HCT116 (cell line): Measurements from ENCODE around the gene ESF1. TPM values are rescaled to one million over a fixed set of nuclear protein-coding genes. Genes with fewer than 3 reads are reported as not detected.

Experiments
- ATAC-seq: fragments of 200-7000 bp; cut with Tn5 transposase; 2 replicates; pipeline ENCODE4 v1.9.1; 2020; ENCODE audit warnings: mild to moderate bottlenecking, moderate library complexity
- BruUV-seq: library from RNA; stranded (reverse); fragments of 400-500 nt; replicated peaks from 2 replicates; lab custom pipeline; 2021; lab: Mats Ljungman, UMichigan
- CTCF ChIA-PET: fragments of 300-600 bp; sonication (Branson Sonifier 250); formaldehyde crosslinking; loops from one replicate; lab custom pipeline; 2021; ENCODE audit warnings: antibody characterized with exemption; lab: Charles Lee
- POLR2A ChIA-PET: fragments of 300-600, 350-600 bp; sonication (Branson Sonifier 250); formaldehyde crosslinking; loops from one replicate; lab custom pipeline; 2021; ENCODE audit warnings: antibody characterized with exemption; lab: Charles Lee
- RAD21 ChIA-PET, 2 experiments: fragments of 300-600 bp; sonication (Branson Sonifier 250); formaldehyde crosslinking; loops; one replicate each; lab custom pipeline; 2023; ENCODE audit warnings: low total read pairs in 2 of 2; ENCODE audit not compliant: uncharacterized antibody in 2 of 2, unreplicated experiment in 2 of 2, low non-redundant PET in 1 of 2; lab: Charles Lee
- DNase-seq: peaks from one replicate; pipeline ENCODE4 v3.0.0-alpha.2; 2010; ENCODE audit warnings: low read depth, low spot score
- H2AFZ ChIP-seq: fragments of 200-600 bp; shearing (Covaris generic), sonication (generic); 2 replicates; pipeline ENCODE4 v1.6.1; 2017; ENCODE audit warnings: low read depth, mixed run types, mixed read lengths, antibody characterized with exemption, low read length; ENCODE audit not compliant: poor library complexity, severe bottlenecking
- H3K27ac ChIP-seq: 2 replicates; pipeline ENCODE4 v1.5.1; 2012; ENCODE audit warnings: low read depth, low read length
- H3K27me3 ChIP-seq: fragments of 200-600 bp; sonication (generic); 2 replicates; pipeline ENCODE4 v1.6.1; 2016; ENCODE audit warnings: mixed run types, low read length, mixed read lengths; ENCODE audit not compliant: insufficient read depth
- H3K36me3 ChIP-seq, 2 experiments: fragments of 200-500 bp in 1 of 2; fragments of 200-600 bp in 1 of 2; sonication (Bioruptor generic) in 1 of 2; sonication (generic) in 1 of 2; 2 replicates each; pipeline versions ENCODE4 v1.5.1 to v1.6.1; 2014 to 2016; ENCODE audit warnings: low read length in 2 of 2, inconsistent platforms in 1 of 2, mixed read lengths in 1 of 2, mixed run types in 1 of 2; ENCODE audit not compliant: insufficient read depth in 2 of 2, control insufficient read depth in 1 of 2
- H3K4me1 ChIP-seq, 2 experiments: fragments of 200-600 bp in 1 of 2; sonication (generic) in 1 of 2; 2 replicates each; pipeline versions ENCODE4 v1.5.1 to v1.6.1; 2012 to 2017; ENCODE audit warnings: low read length in 2 of 2, inconsistent platforms in 1 of 2, mild to moderate bottlenecking in 1 of 2, mixed read lengths in 1 of 2, mixed run types in 1 of 2, moderate library complexity in 1 of 2; ENCODE audit not compliant: insufficient read depth in 2 of 2, control insufficient read depth in 1 of 2
- H3K4me2 ChIP-seq: fragments of 200-600 bp; sonication (generic); 2 replicates; pipeline ENCODE4 v1.6.1; 2017; ENCODE audit warnings: mixed run types, low read length, mixed read lengths
- H3K4me3 ChIP-seq, 2 experiments: fragments of 200-600 bp in 1 of 2; sonication (generic) in 1 of 2; replicated peaks in 1 of 2; 2 replicates each; pipeline ENCODE4 v1.5.1; 2011 to 2016; ENCODE audit warnings: low read length in 2 of 2, control low read depth in 1 of 2, low read depth in 1 of 2, mild to moderate bottlenecking in 1 of 2, mixed read lengths in 1 of 2, mixed run types in 1 of 2
- H3K79me2 ChIP-seq: fragments of 200-600 bp; sonication (generic); 2 replicates; pipeline ENCODE4 v1.6.1; 2017; ENCODE audit warnings: mild to moderate bottlenecking, mixed run types, low read length, moderate library complexity, mixed read lengths; ENCODE audit not compliant: insufficient read depth
- H3K9ac ChIP-seq: fragments of 200-600 bp; sonication (generic); 2 replicates; pipeline ENCODE4 v1.6.1; 2016; ENCODE audit warnings: low read length, mixed read lengths
- H3K9me2 ChIP-seq: fragments of 200-600 bp; sonication (generic), shearing (Covaris generic); 2 replicates; pipeline ENCODE4 v1.6.1; 2017; ENCODE audit warnings: mixed run types, mild to moderate bottlenecking, moderate library complexity; ENCODE audit not compliant: insufficient read depth
- H3K9me3 ChIP-seq, 2 experiments: fragments of 200-500 bp in 1 of 2; fragments of 200-600 bp in 1 of 2; sonication (Bioruptor generic) in 1 of 2; sonication (generic) in 1 of 2; 2 replicates each; pipeline ENCODE4 v1.6.1; 2014 to 2017; ENCODE audit warnings: low read length in 2 of 2, mixed read lengths in 2 of 2, inconsistent platforms in 1 of 2, low read depth in 1 of 2, mild to moderate bottlenecking in 1 of 2, mixed run types in 1 of 2, moderate library complexity in 1 of 2; ENCODE audit not compliant: control insufficient read depth in 1 of 2, insufficient read depth in 1 of 2
- H4K20me1 ChIP-seq: fragments of 200-600 bp; sonication (generic), shearing (Covaris generic); 2 replicates; pipeline ENCODE4 v1.6.1; 2017; ENCODE audit warnings: mixed run types, mild to moderate bottlenecking, moderate library complexity; ENCODE audit not compliant: insufficient read depth
- CBX3 ChIP-seq: IDR thresholded peaks from 2 replicates; pipeline ENCODE4 v1.6.1; 2012; ENCODE audit warnings: low read depth
- CEBPB ChIP-seq: IDR thresholded peaks from 2 replicates; pipeline ENCODE4 v1.6.1; 2012; ENCODE audit warnings: low read depth
- CTCF ChIP-seq, 3 experiments: fragments of 200-600 bp in 1 of 3; sonication (generic) in 1 of 3; IDR thresholded peaks in 2 of 3; conservative IDR thresholded peaks in 1 of 3; 2 replicates each; pipeline ENCODE4 v1.5.1; 2012 to 2017; ENCODE audit warnings: low read depth in 2 of 3, low read length in 2 of 3, antibody characterized with exemption in 1 of 3, borderline replicate concordance in 1 of 3, control low read depth in 1 of 3, mild to moderate bottlenecking in 1 of 3, mixed read lengths in 1 of 3, mixed run types in 1 of 3, moderate library complexity in 1 of 3; ENCODE audit not compliant: insufficient read depth in 1 of 3
- EZH2 ChIP-seq: fragments of 200-600 bp; sonication (generic); IDR thresholded peaks from 2 replicates; pipeline ENCODE4 v1.6.1; 2017; ENCODE audit warnings: antibody characterized with exemption, mixed run types
- FOSL1 ChIP-seq: IDR thresholded peaks from 2 replicates; pipeline ENCODE4 v1.6.1; 2012; ENCODE audit warnings: low read depth
- POLR2A ChIP-seq: IDR thresholded peaks from 2 replicates; pipeline ENCODE4 v1.7.0; 2011; ENCODE audit warnings: borderline replicate concordance; ENCODE audit not compliant: insufficient read depth, insufficient read length; ENCODE audit errors: extremely low read depth
- POLR2AphosphoS5 ChIP-seq: IDR thresholded peaks from 2 replicates; pipeline ENCODE4 v1.6.1; 2011; ENCODE audit warnings: mild to moderate bottlenecking, low read depth, low read length, moderate library complexity
- TCF7L2 ChIP-seq: IDR thresholded peaks from 2 replicates; pipeline ENCODE4 v1.7.0; 2011; ENCODE audit warnings: borderline replicate concordance, inconsistent platforms; ENCODE audit not compliant: insufficient read depth, insufficient read length; ENCODE audit errors: extremely low read depth
- YY1 ChIP-seq: IDR thresholded peaks from 2 replicates; pipeline ENCODE4 v1.6.1; 2011; ENCODE audit warnings: low read length, low read depth, moderate library complexity, mild to moderate bottlenecking; ENCODE audit not compliant: insufficient replicate concordance; ENCODE audit errors: extremely low read depth
- ZNF274 ChIP-seq: fragments of 200-500 bp; sonication (Bioruptor generic); IDR thresholded peaks from 2 replicates; pipeline ENCODE4 v1.6.1; 2014; ENCODE audit warnings: mild to moderate bottlenecking, low read depth, low read length, inconsistent platforms
- intact Hi-C: fragments of 100-400 bp; cut with micrococcal nuclease; formaldehyde crosslinking; loops from 2 replicates; pipeline ENCODE4 v1.10.0; 2022
- total RNA-seq: library from RNA; stranded (reverse); gene quantifications from one replicate; pipeline ENCODE4 v1.2.1, GENCODE V29; 2021; ENCODE audit not compliant: unreplicated experiment

ESF1 gene
- total RNA-seq, 1 experiment from 2014 or later = 25.4 TPM

GRCh38 chr20:13810446-13810845 lies 25.7 kb upstream of the ESF1 start:
- intact Hi-C loops = no loop called here
- Histone ChIP-seq H3K79me2 (no peaks in the 10 kb centered on the region), H3K36me3 (peaks cover 48 to 54% of the 10 kb centered on the region in 2 experiments; a peak in 3 of 4 replicates), H3K9me3 (no peaks in the 10 kb centered on the region), H3K9me2 (no peaks in the 10 kb centered on the region), H4K20me1 (no peaks in the 10 kb centered on the region), H2AFZ (no peak overlapping the region), H3K9ac (no peak overlapping the region), H3K27ac (no peak overlapping the region), H3K4me2 (no peak overlapping the region), H3K4me1 (no peaks in the 10 kb centered on the region), H3K27me3 (no peaks in the 10 kb centered on the region), H3K4me3 (no peak overlapping the region)
- BruUV-seq = no TSS peak
- no peak for TF ChIP-seq CTCF (IDR thresholded peaks at IDR 0.05 in 2 of 3, conservative IDR thresholded peaks at IDR 0.05 in 1 of 3; ENCODE audit: borderline replicate concordance in 1 of 3, insufficient read depth in 1 of 3, low read depth in 2 of 3, low read length in 2 of 3)
- no peak for TF ChIP-seq CBX3
- no peak for TF ChIP-seq ZNF274
- TF ChIP-seq POLR2A = no peak
- TF ChIP-seq TCF7L2 = no peak
- TF ChIP-seq POLR2AphosphoS5 = no peak
- no peak for TF ChIP-seq CEBPB
- TF ChIP-seq FOSL1 = no peak
- no peak for TF ChIP-seq EZH2
- TF ChIP-seq YY1 = no peak
- POLR2A ChIA-PET = no interaction called here
- RAD21 ChIA-PET = no interaction called here
- DNase-seq (no peak), ATAC-seq (no peak)
- CTCF ChIA-PET = no interaction called here
